Liver (tissue), 3 donors: ENCODE results near the gene CDH19.

ENCODE experiments used
- CTCF ChIP-seq: fragments of 150-350 bp; IDR thresholded peaks from 2 replicates; pipeline ENCODE4 v1.5.1; 2017; ENCODE audit warnings: improper control_type of control experiment, low read depth, low read length; ENCODE audit not compliant: missing input control
- EGR1 ChIP-seq, 2 donors: IDR thresholded peaks; 2 replicates each; pipeline ENCODE4 v1.6.1; 2016 to 2018; ENCODE audit warnings: antibody characterized with exemption in 2 of 2, low read depth in 2 of 2
- MAX ChIP-seq: IDR thresholded peaks from 2 replicates; pipeline ENCODE4 v1.6.1; 2016; ENCODE audit warnings: antibody characterized with exemption
- donor health status: healthy.
- donor health status: healthy.

GRCh38 chr18:66473882-66474281 lies 130.0 kb downstream of the CDH19 start:
- TF ChIP-seq CTCF (no peak), MAX (no peak), EGR1 (IDR thresholded peaks at IDR 0.05; ENCODE audit: low read depth in 2 of 2) (no peak)
